ENCODE measurements around the gene LCN10. TPM values are rescaled to one million over a fixed set of nuclear protein-coding genes. Genes with fewer than 3 reads are reported as not detected.
"Not testable (repeated sequence)": the region's sequence is repeated elsewhere in the genome, so short reads cannot be mapped to it uniquely, and the experiment has no call there.

Gene LCN10
- total and polyA plus RNA-seq, 12 donors: 0.44 to 144 (median 3.1) TPM

GRCh38 chr9:136786451-136786850 is 43.7 kb upstream of the LCN10 start:
- no peak for DNase-seq
- 67 to 70% methylated on average over 10 of the region's 10 CpGs for WGBS, 2 donors
- Histone ChIP-seq H3K9me3 (no peaks in the 10 kb centered on the region), H3K4me3 (no peak overlapping the region), H3K27me3 (no peaks in the 10 kb centered on the region), H3K4me1 (peaks cover 5 to 30% (median 12%) of the 10 kb centered on the region in 9 donors), H3K27ac (no peak overlapping the region), H3K36me3 (no peaks in the 10 kb centered on the region)
- TF ChIP-seq CTCF (IDR thresholded peaks at IDR 0.05): no peak
- no peak for ATAC-seq
- intact Hi-C loops (cut with DNase I): loop anchor here in 6 of 10 donors (2.0 to 10.0 kb wide), 7 partner anchors 161 to 448 kb away; partner anchors contain the start of genes C8G (in 1 of the 6), FUT7 (in 1 of the 6) and SLC34A3 (in 1 of the 6)

GRCh38 chr9:136785565-136786355 is 43.0 kb upstream of the LCN10 start:
- not testable (repeated sequence) for H3K4me3 ChIP-seq, ATAC-seq, H3K36me3 ChIP-seq, H3K27me3 ChIP-seq, DNase-seq, H3K27ac ChIP-seq, H3K9me3 ChIP-seq
- H3K4me1 ChIP-seq: peaks cover 5 to 27% (median 10%) of the 10 kb centered on the region in 9 donors
- intact Hi-C loops (cut with DNase I): loop anchor here in 7 of 10 donors (2.0 to 10.0 kb wide), 7 partner anchors 162 to 449 kb away; partner anchors contain the start of genes C8G (in 1 of the 7), FUT7 (in 1 of the 7) and SLC34A3 (in 1 of the 7)
- WGBS, 2 donors: 87 to 88% methylated on average over 23 of the region's 23 CpGs

GRCh38 chr9:136784997-136785361 is 42.2 kb upstream of the LCN10 start:
- no peak for DNase-seq
- Histone ChIP-seq H3K27me3 (no peaks in the 10 kb centered on the region), H3K9me3 (no peaks in the 10 kb centered on the region), H3K36me3 (no peaks in the 10 kb centered on the region), H3K4me3 (no peak overlapping the region), H3K4me1 (peaks cover 0 to 20% (median 4%) of the 10 kb centered on the region in 9 donors), H3K27ac (no peak overlapping the region)
- no peak for TF ChIP-seq CTCF (IDR thresholded peaks at IDR 0.05)
- 83 to 84% methylated on average over 6 of the region's 6 CpGs for WGBS, 2 donors
- ATAC-seq: peak in 1 of 8 donors; percentile 27
- intact Hi-C loops (cut with DNase I): loop anchor here in 7 of 10 donors (2.0 to 10.0 kb wide), 6 partner anchors 162 to 450 kb away; partner anchors contain the start of genes C8G (in 1 of the 7), FUT7 (in 1 of the 7) and SLC34A3 (in 1 of the 7)

DNA sequence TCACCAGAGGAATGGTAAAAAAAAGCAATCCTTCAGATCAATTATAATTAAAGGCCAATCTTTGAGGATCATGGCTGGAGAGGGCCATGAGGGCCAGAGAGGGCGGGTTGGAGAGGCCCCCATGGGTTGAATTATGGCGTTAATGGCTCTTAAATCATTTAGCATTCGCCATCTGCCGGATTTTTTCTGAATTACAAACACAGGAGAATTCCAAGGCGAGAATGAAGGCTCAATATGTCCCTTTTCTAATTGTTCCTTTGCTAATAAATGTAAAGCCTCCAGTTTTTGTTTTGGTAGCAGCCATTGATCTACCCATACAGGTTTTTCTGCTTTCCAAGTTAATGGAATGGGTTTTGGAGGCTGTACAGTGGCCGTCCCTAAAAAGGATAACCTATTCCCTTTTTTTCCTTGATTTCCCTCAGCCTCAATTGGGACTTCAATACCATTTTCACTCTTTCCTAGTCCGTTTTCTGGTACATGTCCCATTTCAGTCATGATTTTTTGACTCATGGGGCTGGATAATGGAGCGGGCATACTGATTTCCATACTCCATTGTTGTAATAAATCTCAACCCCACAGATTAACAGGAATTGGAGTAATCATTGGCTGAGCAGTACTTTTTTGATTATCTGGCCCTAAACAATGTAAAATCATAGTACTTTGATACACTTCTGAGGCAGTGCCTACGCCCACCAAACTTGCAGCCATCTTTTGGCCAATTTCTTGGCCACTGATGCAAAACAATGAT is 41.7 kb upstream of the LCN10 start:
- no peaks in the 10 kb centered on the region for H3K36me3 ChIP-seq
- no peak overlapping the region for H3K4me3 ChIP-seq
- H3K27me3 ChIP-seq: no peaks in the 10 kb centered on the region
- no peak overlapping the region for H3K27ac ChIP-seq
- WGBS, 2 donors: 58 to 59% methylated on average over 9 of the region's 9 CpGs
- TF ChIP-seq CTCF (IDR thresholded peaks at IDR 0.05): peak in 8 of 9 donors; percentile 11 to 61 (median 50)
- DNase-seq (no peak), ATAC-seq (no peak)
- intact Hi-C loops (cut with DNase I): loop anchor here in 3 of 10 donors (2.0 to 10.0 kb wide), 3 partner anchors 250 to 450 kb away; partner anchors contain the start of gene SLC34A3 (in 1 of the 3)
- H3K4me1 ChIP-seq: peaks cover 0 to 15% (median 3%) of the 10 kb centered on the region in 9 donors
- H3K9me3 ChIP-seq: no peaks in the 10 kb centered on the region

Measured in heart right ventricle (tissue), 16 donors.